Renal cortical epithelial cell (primary cell): Measurements from ENCODE around the gene MSL1. TPM values are rescaled to one million over a fixed set of nuclear protein-coding genes. Genes with fewer than 3 reads are reported as not detected.
"Not testable (repeated sequence)": the region's sequence is repeated elsewhere in the genome, so short reads cannot be mapped to it uniquely, and the experiment has no call there.

Source experiments
- DNase-seq: peaks from one replicate; pipeline ENCODE4 v3.0.0-alpha.2; 2011; ENCODE audit warnings: low read depth
- total RNA-seq: library from RNA; depleted of rRNA; stranded (reverse); fragments of >200 nt; gene quantifications from 2 replicates; pipeline ENCODE4 v1.2.3, GENCODE V29; 2014

The MSL1 gene
- total RNA-seq, 1 donor from 2014 or later: 47.7 TPM

DNA sequence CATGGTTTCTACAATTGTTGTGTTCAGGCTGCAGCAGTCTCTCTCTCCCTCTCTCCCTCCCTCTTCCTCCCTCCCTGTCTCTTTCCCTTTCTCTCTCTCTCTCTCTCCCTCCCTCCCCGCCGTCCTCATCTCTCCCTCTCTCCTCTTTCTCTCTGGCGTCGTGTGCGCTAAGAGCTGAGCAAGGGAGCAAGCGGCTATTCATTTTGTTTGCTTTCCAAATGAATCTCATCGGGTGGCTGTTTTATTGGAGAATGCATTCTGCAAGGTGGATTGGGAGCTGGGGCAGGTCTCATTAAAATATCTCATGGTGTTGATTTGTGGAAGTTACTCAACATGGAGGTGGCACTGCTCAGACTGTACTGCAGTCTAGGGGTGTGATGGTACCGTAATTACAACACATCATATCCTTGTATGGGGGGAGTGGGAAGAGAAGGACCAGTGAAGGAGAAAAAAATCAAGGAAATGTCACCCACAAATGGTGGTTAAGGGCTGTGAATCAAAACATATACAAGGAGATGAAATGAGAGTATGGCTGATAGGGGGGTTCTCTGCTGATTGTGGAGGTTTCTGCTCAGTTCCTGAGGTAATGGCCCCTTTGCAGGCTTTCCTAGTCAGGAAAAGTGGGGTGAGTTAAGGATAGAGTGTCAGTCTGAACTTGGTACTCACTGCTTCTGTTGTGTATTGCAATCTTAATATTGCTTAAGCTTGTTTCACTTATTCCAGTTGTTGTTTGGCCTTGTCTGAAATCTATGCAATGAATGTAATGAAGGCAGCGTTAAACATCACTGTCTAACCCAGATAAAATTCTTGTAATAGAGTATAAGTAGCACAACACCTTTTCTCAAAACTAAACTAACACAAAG, 2.7 kb downstream of the MSL1 start:
- no peak for DNase-seq

- no peak for DNase-seq
Measured at GRCh38 chr17:40129498-40129897, 7.7 kb downstream of the MSL1 start.

DNA sequence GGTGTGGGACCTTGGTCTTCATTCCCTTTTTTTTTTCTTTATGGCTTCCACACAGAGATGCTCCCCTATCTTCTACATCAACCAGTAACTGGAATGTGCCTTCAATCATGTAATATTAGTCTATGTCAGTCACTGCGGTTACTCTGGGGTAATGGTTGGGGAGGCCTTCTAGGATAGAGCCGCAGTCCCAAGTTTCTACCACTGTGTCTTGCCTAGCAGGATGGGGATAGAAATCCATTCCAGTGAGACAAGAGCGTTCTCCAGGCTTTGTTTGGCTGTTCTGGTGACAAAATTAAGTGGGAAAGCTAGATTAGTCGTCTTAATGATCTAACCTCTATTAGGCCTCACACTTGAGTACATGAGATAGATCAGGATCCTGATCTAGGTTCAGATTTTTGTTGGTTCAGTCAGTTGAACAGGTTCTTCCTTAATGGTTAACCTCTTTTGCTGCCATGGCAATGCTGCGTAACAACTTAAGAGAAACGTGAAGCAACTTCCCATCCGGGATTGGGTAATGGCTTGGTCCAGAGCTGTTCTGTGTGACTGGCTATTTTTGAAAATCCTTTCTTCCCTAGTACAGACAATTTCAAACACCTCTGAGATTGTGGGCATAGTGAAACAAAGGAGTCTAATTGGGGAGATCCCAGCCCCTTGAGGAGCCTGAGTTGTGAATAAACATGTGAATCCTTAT, 8.7 kb downstream of the MSL1 start:
- DNase-seq: peak; percentile 69

DNA sequence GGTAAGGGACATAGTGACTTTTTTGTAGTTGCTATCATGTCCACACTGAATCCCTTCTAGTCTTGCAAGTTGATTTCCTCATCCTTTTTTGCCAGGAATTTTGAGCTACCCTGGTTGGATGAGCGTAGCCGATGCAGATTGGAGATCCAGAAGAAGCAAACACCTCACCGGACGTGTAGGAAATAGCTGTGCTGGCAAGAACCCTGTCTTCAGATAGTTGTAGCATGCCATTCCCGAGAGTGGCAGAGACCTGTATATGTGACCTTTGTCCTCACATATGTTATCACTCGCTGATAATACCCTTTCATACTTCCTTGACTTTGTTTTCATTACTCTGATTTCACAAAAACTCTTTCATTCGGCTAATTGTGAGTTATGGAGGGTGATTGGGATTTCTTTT, 12.4 kb downstream of the MSL1 start:
- no peak for DNase-seq

DNA sequence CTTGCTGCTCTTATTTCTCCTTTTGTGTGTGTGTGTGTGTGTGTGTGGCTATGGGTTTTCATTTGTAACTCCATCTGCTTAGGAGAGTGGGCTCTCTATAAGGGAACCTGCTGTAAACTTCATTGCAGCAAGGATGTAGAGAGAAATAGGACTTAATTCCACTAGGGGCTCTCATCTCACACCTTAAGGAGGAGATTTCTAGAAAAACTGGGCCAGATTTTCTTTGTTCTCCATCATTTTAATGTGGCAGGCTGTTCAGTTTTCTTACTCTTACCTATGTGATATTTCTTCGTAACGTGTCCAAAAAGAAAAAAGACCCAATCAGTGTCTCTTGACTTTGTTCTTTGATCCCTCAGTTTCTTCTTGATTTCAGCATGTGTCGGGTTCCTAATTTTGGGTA, 14.0 kb downstream of the MSL1 start:
- no peak for DNase-seq

GRCh38 chr17:40139566-40140058, 17.8 kb downstream of the MSL1 start:
- no peak for DNase-seq

DNA sequence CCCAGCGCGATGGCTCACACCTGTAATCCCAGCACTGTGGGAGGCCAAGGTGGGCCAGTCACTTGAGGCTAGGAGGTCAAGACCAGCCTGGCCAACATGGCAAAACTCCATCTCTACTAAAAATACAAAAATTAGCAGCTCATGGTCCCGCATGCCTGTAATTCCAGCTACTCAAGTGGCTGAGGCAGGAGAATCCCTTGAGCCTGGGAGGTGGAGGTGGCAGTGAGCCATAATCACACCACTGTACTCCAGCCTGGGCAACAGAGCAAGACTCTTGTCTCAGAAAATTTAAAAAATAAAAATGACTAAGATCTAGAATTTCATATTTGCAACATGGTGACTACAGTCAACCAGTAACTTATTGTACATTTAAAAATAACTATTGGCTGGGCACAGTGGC, 21.4 kb downstream of the MSL1 start:
- not testable (repeated sequence) for DNase-seq

DNA sequence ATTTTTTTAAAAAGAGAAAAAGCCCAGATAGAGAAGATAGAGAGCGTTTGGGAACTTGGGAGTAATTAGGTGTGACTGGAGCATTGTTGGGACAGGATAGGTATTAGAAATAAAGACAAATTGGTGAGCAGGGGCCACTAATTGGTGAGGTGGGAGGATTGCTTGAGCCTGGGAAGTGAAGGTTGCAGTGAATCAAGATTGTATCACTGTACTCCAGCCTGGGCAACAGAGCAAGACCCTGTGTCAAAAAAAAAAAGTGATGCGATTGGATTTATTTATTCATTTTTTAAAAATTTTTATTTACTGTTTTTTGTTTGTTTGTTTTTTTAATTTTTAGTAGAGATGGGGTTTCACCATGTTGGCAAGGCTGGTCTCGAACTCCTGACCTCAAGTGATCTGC, 23.7 kb downstream of the MSL1 start:
- no peak for DNase-seq

DNA sequence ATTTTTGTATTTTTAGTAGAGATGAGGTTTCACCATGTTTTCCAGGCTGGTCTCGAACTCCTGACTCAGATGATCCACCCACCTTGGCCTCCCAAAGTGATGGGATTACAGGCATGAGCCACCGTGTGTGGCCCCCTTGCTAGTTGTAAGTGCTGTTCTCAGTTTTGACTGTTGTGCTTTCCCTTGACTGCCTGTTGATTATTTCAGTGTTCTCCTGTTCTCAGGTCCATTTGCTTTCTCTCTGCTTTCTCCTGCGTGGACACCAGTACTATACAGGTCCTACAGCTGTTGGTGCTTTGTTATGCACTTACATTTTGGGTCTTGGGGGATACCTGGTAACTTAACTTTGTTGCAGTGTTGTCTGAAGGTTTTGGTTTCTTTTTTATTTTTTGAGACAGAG, 26.8 kb downstream of the MSL1 start:
- no peak for DNase-seq

DNA sequence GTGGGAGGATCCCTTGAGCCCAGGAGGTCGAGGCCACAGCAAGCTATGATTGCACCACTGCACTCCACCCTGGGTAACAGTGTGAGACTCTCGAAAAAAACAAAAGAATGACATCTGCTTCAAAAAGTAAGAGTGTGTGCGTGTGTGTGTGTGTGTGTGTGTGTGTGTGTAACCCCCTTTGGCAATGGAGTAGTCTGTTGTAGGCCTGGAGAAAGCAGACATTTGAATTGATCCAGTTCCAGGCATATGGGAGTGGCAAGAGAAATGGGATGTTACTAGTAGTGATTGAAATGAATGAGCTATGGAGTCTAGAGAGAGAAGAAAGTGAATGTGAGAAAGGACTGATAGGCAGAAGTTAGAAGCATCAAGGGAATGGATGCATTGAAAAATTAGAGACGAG, 28.5 kb downstream of the MSL1 start:
- DNase-seq: no peak

DNA sequence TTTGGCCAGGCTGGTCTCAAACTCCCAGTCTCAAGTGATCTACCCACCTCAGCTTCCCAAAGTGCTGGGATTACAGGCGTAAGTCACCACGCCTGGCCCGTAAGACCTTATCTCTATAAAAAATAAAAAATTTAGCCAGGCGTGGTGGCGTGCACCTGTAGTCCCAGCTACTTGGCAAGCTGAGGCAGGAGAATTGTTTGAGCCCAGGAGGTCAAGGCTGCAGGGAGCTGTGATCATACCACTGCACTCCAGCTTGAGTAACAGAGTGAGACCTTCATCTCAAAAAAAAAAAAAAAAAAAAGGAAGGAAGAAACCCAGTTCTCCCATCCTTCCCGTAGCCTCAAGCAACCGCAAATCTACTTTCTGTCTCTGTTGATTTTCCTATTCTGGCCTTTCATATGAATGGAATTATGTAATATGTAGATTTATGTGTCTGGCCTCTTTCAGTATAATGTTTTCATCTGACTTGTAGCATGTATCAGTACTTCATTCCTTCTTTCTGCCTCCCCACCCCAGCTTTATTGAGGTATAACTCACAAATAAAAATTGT, 29.7 kb downstream of the MSL1 start:
- DNase-seq: no peak

DNA sequence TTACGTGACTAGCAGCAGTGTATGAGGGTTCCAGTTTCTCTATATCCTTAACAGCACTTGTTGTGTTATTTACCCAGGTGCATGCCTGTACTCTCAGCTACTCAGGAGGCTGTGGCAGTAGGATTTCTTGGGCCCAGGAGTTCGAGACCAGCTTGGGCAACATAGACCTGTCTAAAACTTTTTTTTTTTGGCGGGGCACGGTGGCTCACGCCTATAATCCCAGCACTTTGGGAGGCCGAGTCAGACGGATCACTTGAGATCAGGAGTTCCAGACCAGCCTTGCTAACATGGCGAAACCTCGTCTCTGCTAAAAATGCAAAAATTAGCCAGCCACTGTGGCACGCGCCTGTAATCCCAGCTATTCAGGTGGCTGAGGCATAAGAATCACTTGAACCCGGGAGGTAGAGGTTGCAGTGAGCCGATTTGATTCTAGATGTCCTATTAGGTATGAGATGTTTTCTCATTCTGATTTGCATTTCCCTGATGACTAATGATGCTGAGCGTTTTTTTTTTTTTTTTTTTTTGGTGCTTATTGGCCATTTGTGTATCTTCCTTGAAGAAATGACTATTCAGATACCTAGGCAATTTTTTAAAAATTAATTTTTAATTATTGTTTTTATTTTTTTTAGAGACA, 31.9 kb downstream of the MSL1 start:
- no peak for DNase-seq

GRCh38 chr17:40157973-40158372, 36.2 kb downstream of the MSL1 start:
- DNase-seq: no peak

GRCh38 chr17:40158438-40159013, 36.8 kb downstream of the MSL1 start:
- no peak for DNase-seq

DNA sequence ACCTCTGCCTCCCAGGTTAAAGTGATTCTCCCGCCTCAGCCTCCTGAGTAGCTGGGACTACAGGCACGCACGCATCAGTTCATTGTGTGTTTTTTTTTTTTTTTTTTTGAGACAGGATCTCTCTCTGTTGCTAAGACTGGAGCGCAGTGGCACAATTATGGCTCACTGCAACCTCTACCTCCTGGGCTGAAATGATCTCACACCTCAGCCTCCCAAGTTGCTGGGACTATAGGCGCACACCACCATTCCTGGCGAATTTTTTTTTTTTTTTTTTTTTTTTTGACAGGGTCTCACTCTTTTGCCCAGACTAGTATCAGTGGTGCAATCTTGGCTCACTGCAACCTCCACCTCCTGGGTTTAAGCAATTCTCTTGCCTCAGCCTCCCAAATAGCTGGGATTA, 37.7 kb downstream of the MSL1 start:
- no peak for DNase-seq

GRCh38 chr17:40167685-40168261, 46.0 kb downstream of the MSL1 start:
- no peak for DNase-seq

DNA sequence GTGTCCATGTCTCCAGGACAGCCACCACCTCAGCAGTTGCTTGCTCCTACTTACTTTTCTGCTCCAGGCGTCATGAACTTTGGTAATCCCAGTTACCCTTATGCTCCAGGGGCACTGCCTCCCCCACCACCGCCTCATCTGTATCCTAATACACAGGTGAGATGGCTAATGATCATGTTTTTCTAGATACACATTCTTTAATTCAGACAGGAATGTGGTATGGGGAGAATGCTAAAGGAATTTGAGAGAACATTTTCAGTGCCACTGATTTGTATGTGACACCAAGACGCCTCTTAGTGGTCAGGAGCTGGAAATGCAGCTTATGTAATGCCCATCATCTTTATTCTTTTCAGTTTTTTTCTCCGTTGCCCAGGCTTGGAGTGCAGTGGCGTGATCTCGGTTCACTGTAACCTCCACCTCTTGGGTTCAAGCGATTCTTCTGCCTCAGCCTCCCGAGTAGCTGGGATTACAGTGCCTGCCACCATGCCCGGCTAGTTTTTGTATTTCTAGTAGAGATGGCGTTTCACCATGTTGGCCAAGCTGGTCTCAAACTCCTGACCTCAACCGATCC, 46.6 kb downstream of the MSL1 start:
- peak; percentile 90 for DNase-seq

GRCh38 chr17:40170325-40170724, 48.6 kb downstream of the MSL1 start:
- DNase-seq: no peak

- peak; percentile 18 for DNase-seq
Measured at GRCh38 chr17:40171750-40172149, 50.0 kb downstream of the MSL1 start.

GRCh38 chr17:40173091-40173777, 51.5 kb downstream of the MSL1 start:
- no peak for DNase-seq

- no peak for DNase-seq
Measured at GRCh38 chr17:40173778-40174135, 52.0 kb downstream of the MSL1 start.
